Cardiac muscle cell (in vitro differentiated cells and primary cell): Measurements from ENCODE around the gene NTRK2. TPM values are rescaled to one million over a fixed set of nuclear protein-coding genes. Genes with fewer than 3 reads are reported as not detected.

Experiments
- DNase-seq, 2 donors: peaks; one replicate each; pipeline versions ENCODE4 v3.0.0 to v3.0.0-alpha.2; 2010 to 2017; ENCODE audit warnings: low read depth in 1 of 2, low spot score in 1 of 2
- H3K27ac ChIP-seq: fragments of 200-600 bp; sonication (generic); 2 replicates; pipeline ENCODE4 v1.5.1; 2016
- H3K27me3 ChIP-seq: fragments of 200-600 bp; sonication (generic); 2 replicates; pipeline ENCODE4 v1.6.0; 2016; ENCODE audit warnings: control low read depth
- H3K36me3 ChIP-seq: fragments of 200-600 bp; sonication (generic); 2 replicates; pipeline ENCODE4 v1.5.1; 2016; ENCODE audit warnings: control low read depth
- H3K4me1 ChIP-seq: fragments of 200-600 bp; sonication (generic); 2 replicates; pipeline ENCODE4 v1.8.1; 2017; ENCODE audit warnings: low read depth, mild to moderate bottlenecking, mixed run types
- H3K4me3 ChIP-seq: fragments of 200-600 bp; sonication (generic); 2 replicates; pipeline ENCODE4 v1.5.1; 2016; ENCODE audit warnings: mild to moderate bottlenecking
- H3K9me3 ChIP-seq: fragments of 200-600 bp; sonication (generic); 2 replicates; pipeline ENCODE4 v1.5.1; 2017; ENCODE audit warnings: low read depth, mild to moderate bottlenecking, control low read depth
- CTCF ChIP-seq: IDR thresholded peaks from 2 replicates; pipeline ENCODE4 v1.5.1; 2012; ENCODE audit warnings: low read depth, mild to moderate bottlenecking, low read length
- polyA plus RNA-seq: library from polyadenylated mRNA; unstranded; fragments of >200 nt; fragmentation: Nextera tagmentation; extraction: Ambion mirVana; gene quantifications from 2 replicates; pipeline ENCODE4 v1.2.1, GENCODE V29; 2016
- total RNA-seq: library from RNA; depleted of rRNA; stranded (reverse); fragments of >200 nt; gene quantifications from 2 replicates; pipeline ENCODE4 v1.2.3, GENCODE V29; 2016

The NTRK2 gene
- total and polyA plus RNA-seq, 2 experiments from 2014 or later = 1.3 TPM

GRCh38 chr9:84779883-84780282, 110.4 kb downstream of the NTRK2 start:
- H3K9me3 ChIP-seq = no peaks in the 10 kb centered on the region
- H3K27me3 ChIP-seq = no peaks in the 10 kb centered on the region
- H3K27ac ChIP-seq = no peak overlapping the region
- H3K4me3 ChIP-seq = no peak overlapping the region
- no peak for DNase-seq
- no peaks in the 10 kb centered on the region for H3K4me1 ChIP-seq
- H3K36me3 ChIP-seq = no peaks in the 10 kb centered on the region
- no peak for TF ChIP-seq CTCF

GRCh38 chr9:84780385-84780784, 110.9 kb downstream of the NTRK2 start:
- H3K4me1 ChIP-seq = no peaks in the 10 kb centered on the region
- H3K4me3 ChIP-seq = no peak overlapping the region
- H3K36me3 ChIP-seq = no peaks in the 10 kb centered on the region
- DNase-seq = no peak
- no peaks in the 10 kb centered on the region for H3K27me3 ChIP-seq
- no peak for TF ChIP-seq CTCF
- H3K9me3 ChIP-seq = no peaks in the 10 kb centered on the region
- no peak overlapping the region for H3K27ac ChIP-seq

- Histone ChIP-seq H3K36me3 (no peaks in the 10 kb centered on the region), H3K27me3 (no peaks in the 10 kb centered on the region), H3K4me3 (no peak overlapping the region), H3K9me3 (no peaks in the 10 kb centered on the region), H3K4me1 (no peaks in the 10 kb centered on the region), H3K27ac (no peak overlapping the region)
- peak; percentile 16 to 24 for DNase-seq
- peak; percentile 36 for TF ChIP-seq CTCF
Observed at GRCh38 chr9:84781458-84781857, 111.9 kb downstream of the NTRK2 start.

- H3K27me3 ChIP-seq = no peaks in the 10 kb centered on the region
- no peak overlapping the region for H3K27ac ChIP-seq
- TF ChIP-seq CTCF = no peak
Observed at GRCh38 chr9:84781931-84782866, 112.7 kb downstream of the NTRK2 start.

GRCh38 chr9:84785792-84786547, 116.4 kb downstream of the NTRK2 start:
- Histone ChIP-seq H3K4me1 (no peaks in the 10 kb centered on the region), H3K4me3 (no peak overlapping the region), H3K27me3 (no peaks in the 10 kb centered on the region), H3K27ac (no peak overlapping the region), H3K36me3 (no peaks in the 10 kb centered on the region), H3K9me3 (no peaks in the 10 kb centered on the region)
- TF ChIP-seq CTCF = no peak
- DNase-seq = no peak

More at GRCh38 chr9:84781931-84782866, 112.7 kb downstream of the NTRK2 start:
- H3K4me3 ChIP-seq = no peak overlapping the region
- peak in 1 of 2 donors; percentile 45 for DNase-seq
- H3K36me3 ChIP-seq = no peaks in the 10 kb centered on the region
- H3K4me1 ChIP-seq = no peaks in the 10 kb centered on the region
- no peaks in the 10 kb centered on the region for H3K9me3 ChIP-seq
